Esophagus squamous epithelium (tissue), 4 donors: ENCODE measurements around the gene PIM2.

ENCODE experiments used
- CTCF ChIP-seq, 6 experiments: fragments of 450-650 bp in 4 of 6; fragments of 200-600 bp in 2 of 6; sonication (generic) in 2 of 6; IDR thresholded peaks; one replicate each; pipeline ENCODE4 v1.5.1; 2016 to 2019; ENCODE audit warnings: antibody characterized with exemption in 6 of 6, mild to moderate bottlenecking in 4 of 6, moderate library complexity in 4 of 6
- POLR2A ChIP-seq, 4 donors: fragments of 450-650 bp; IDR thresholded peaks; one replicate each; pipeline ENCODE4 v1.6.1; 2017; ENCODE audit warnings: antibody characterized with exemption in 4 of 4, mild to moderate bottlenecking in 4 of 4, moderate library complexity in 3 of 4

GRCh38 chrX:48927736-48928382 is 9.0 kb upstream of the PIM2 start:
- TF ChIP-seq CTCF (IDR thresholded peaks at IDR 0.05) (no peak), POLR2A (IDR thresholded peaks at IDR 0.05) (no peak)
